Erythroblast (primary cell): Measurements from ENCODE around the gene GABRG3.
A peak's percentile ranks its signal among the peaks of the same experiment; 100 is the strongest.

Experiments used
- DNase-seq, 2 experiments: peaks; one replicate each; lab custom pipeline; 2025; lab: John Stamatoyannopoulos, UW
- GATA1 ChIP-seq: IDR thresholded peaks from 2 replicates; pipeline ENCODE4 v1.6.1; 2011; ENCODE audit warnings: low read depth, mild to moderate bottlenecking, control low read depth, low read length, moderate library complexity
- POLR2A ChIP-seq: IDR thresholded peaks from 2 replicates; pipeline ENCODE4 v1.6.1; 2011; ENCODE audit warnings: mild to moderate bottlenecking, low read length

The GABRG3 gene

DNA sequence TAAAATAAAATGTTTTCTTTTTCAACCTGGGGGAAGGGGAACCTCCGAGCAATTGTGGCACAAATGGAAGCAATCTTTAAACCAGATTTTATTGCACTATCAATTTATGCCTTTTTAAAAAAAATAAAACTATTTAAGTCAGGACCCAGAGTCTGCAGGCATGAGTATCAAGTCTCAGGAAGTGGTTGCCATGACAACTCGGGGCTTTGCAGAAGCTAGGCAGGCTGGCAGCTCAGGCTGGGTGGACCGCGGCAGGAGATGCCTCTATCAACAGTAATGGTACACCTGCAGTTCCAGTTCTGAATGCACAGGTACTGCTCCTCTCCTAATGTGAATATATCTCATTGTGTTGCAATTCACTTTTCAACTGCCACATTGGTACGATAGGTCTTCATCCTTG lies 447.7 kb downstream of the GABRG3 start:
- no peak for DNase-seq
- TF ChIP-seq POLR2A (no peak), GATA1 (no peak)

DNA sequence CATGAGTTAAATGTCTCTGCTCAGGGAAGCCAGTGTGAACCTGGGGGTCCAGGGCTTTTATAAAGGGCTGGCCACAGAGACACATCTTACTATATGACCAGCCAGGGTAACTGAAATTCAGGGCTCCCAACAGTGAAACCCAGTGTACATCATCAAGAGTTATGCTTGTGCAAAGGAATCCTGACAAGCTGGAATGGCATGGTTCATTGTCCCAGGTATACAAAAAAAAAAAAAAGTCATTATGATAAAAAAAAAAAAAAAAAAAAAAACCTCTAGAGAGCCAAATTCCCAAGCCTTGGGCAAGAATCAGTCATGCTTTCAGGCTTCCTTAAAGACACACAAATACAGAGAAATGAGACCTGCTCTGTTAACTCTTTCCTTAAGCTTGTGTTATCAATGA lies 452.0 kb downstream of the GABRG3 start:
- TF ChIP-seq POLR2A: no peak
- no peak for TF ChIP-seq GATA1
- DNase-seq: no peak

DNA sequence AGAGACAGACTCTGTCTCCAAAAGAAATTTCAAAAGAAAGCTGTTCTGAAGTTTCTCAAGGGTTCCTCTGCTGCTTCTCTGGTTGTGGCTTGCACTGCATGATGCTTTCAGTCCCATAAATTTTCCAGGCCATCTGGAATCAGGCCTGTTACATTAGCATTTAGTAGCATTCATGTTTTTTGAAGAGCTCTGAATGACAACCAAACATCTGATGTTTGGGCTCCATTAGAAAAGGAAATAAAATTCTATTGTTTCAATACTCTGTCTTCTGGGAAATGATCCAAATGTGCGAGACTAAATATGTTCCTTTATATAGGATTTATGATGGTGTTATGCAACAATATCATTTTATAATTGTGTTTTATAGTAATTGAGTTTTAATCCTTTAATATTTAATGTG lies 455.8 kb downstream of the GABRG3 start:
- no peak for DNase-seq
- no peak for TF ChIP-seq POLR2A
- no peak for TF ChIP-seq GATA1

DNA sequence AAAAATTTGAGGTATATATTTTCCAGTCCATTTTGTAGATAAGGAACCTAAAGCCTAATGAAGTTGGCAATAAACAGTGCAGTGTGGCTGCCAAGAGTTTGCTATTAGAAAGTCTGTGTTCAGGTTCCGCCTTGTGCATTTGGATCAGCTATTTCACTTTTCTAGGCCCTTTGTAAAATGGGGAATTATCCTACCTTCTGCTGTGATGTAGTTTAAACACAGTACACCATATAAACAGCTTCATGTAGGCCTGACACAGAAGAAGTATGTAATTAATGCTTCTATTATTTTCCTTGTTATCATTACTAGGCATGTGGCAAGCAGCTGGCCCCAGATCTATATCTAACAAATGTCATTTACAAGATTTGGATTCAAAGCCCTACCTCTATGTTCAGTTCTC lies 456.3 kb downstream of the GABRG3 start:
- DNase-seq: no peak
- no peak for TF ChIP-seq GATA1

DNA sequence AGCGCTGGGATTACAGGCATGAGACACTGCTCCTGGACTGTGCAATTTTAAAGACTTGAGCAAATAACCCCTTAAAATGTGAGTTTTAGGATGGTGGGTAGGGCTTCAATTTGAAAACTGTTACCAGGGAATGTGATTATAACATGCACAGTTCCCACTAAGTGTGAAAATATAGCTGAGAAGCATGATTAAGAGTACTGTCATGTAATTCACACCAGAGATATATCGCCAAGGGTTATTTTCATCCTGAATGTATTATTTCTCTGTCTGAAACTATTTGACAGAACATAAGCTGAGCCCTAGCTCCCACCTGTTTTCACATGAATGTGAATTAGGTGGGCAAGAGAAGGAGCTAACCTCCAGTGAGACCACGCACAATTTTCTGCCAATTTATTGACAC lies 457.2 kb downstream of the GABRG3 start:
- no peak for DNase-seq
- TF ChIP-seq GATA1: no peak
- TF ChIP-seq POLR2A: no peak

DNA sequence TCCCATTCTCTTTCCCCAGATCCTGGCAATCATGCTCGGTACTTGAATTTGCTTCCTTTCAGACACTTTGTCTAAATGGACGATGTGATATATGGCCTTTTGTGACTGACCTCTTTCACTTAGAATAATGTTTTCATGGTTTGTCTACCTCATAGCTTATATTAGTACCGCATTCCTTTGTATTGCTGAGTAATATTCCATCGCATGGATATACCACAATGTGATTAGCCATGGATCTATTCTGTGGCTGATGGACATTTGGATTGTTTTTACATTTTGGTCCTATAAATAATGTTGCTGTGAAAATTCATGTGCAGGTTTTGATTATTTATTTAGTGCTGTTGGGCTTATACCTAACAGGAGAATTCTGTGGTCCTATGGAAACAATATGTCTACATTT lies 458.6 kb downstream of the GABRG3 start:
- no peak for DNase-seq

DNA sequence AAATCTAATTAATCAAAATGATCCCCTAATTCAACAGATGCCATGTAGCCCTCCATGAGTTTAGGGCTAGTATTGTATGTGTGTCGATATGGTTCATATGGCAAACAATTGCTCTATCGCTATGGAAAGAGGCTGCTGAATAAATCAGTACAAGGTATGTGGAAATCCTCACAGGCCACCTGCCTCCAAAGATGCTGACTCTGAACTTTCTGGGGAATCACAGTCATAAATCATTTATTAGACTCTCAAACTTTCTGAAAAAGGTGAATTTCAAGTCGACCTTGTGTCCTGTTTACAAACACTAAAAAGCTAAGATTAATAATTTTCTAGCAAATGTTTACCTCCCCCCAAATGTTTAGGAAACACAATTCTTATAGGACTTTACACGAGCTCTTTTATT lies 462.6 kb downstream of the GABRG3 start:
- no peak for TF ChIP-seq POLR2A
- no peak for TF ChIP-seq GATA1

More for the DNA sequence above, 458.6 kb downstream of the GABRG3 start:
- TF ChIP-seq POLR2A: no peak
- no peak for TF ChIP-seq GATA1

DNA sequence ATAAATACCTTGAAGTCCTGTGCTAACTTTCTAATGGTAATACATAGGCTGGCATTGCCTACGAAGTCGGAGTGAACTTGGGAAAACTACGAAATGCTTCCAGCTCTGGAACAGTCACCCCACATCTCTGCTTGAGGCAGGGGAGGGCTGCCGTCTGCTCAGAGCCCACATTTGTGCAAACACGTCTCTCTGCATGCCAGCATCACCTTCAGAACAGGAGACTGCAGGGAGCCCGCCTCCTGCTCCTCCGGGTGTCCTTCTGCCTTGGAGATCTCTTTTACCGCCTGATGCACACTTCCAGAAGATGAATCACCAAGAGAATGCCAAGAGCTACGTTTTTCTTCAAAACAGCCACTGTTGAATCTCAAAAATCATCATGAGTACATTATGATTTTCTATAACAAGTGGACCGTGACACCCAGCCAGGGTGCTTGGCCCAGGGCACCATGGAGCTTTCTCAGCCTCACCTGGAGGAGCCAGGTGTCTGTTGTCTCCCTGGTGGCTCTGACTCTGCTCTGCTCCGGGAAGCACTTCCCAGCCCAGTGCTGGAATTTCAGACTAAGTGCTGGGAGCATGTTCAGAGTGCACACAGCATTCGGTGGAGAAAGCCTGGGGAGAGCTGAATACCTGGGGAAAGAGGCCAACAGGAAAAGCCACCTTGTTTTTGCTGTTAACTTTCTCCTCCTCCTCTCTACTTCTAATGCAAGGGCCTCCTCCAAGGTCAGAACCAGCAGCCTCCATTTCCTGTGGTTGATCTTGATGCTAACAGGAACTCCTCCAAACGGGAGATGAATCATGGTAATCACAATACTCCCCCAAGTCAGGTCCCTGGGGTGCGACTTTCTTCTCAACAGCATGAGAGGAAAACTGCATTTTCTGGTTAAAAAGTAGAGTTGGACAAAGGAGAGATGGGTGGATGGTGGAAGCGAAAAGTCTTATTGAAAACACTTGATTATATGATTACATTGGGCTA lies 467.7 kb downstream of the GABRG3 start:
- TF ChIP-seq GATA1 (no peak), POLR2A (no peak)
- no peak for DNase-seq

More for the DNA sequence above, 462.6 kb downstream of the GABRG3 start:
- no peak for DNase-seq

DNA sequence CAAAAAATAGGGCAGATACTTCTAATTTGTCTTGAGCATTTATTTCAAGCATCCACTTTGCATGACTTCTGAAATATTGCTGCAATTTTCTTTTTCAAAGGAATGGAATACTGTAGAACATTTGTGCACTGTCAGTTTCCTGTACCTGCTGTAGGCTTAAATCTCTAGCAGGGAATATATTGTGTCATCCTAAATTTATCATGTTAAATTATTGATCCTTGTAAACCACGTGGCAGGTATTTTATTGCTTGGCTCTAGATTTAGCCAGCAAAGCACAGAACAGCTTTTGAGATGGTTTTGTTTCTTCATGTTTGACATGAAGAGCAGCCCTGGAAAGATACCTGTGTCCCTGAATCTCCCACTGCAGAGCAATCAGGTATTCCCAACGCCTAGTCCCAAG lies 470.1 kb downstream of the GABRG3 start:
- TF ChIP-seq GATA1 (no peak), POLR2A (no peak)
- DNase-seq: no peak

DNA sequence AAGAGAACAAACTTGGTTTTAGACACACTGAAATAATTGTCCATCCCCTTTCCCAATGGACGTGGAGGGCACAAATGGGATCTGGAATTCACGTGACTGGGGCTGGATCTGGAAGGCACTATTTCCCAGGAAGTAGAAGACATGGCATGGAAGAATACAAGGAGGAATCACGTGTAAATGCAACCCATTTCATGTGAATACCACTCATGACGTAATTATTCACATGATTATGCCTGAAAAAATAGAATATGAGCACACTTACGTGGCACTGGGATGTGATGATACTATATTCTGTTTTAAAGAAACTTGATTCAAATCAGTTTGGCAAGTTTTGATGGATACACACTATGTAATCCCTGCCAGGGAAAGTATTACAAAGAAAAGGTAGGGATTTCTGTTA lies 477.3 kb downstream of the GABRG3 start:
- TF ChIP-seq GATA1 (no peak), POLR2A (no peak)
- no peak for DNase-seq

DNA sequence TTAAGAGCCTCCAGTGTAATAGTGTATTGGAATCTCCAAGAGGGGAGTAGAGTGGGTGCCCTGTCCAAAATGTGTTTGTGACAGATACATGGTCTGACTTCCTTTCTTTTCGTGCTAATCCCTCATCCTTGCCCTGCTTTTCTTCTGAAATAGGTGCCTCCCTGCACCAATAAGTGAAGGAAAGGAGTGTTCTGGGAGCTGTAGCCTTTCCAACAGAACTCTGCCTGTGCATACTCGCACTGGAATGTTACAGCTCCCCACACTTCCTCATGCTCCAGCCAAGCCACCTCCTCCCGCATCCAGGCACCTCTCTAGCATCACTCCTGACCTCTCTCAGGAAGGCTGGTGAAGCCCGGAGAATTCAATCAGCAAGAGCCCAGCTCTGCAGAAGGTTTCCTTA lies 478.0 kb downstream of the GABRG3 start:
- TF ChIP-seq GATA1: no peak
- no peak for TF ChIP-seq POLR2A

DNA sequence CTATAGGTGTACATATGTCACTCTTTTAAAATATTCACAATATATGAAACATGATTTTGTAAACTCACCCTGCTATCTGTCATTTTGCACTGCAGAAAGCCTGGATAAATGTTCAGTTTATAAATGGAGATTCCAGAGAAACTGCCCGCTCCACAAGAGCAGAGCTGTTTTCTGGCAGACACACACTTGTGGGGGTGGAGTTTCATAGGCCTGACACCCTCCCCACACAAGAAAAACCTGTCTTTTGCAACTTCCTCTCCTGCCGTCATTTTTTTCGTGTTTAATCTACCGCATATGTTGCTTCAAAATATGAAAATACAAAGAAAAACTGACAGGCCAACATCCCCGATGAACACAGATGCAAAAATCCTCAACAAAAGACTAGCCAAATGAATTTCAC lies 479.0 kb downstream of the GABRG3 start:
- no peak for TF ChIP-seq GATA1
- TF ChIP-seq POLR2A: no peak
- DNase-seq: no peak

More for the DNA sequence above, 478.0 kb downstream of the GABRG3 start:
- DNase-seq: no peak

DNA sequence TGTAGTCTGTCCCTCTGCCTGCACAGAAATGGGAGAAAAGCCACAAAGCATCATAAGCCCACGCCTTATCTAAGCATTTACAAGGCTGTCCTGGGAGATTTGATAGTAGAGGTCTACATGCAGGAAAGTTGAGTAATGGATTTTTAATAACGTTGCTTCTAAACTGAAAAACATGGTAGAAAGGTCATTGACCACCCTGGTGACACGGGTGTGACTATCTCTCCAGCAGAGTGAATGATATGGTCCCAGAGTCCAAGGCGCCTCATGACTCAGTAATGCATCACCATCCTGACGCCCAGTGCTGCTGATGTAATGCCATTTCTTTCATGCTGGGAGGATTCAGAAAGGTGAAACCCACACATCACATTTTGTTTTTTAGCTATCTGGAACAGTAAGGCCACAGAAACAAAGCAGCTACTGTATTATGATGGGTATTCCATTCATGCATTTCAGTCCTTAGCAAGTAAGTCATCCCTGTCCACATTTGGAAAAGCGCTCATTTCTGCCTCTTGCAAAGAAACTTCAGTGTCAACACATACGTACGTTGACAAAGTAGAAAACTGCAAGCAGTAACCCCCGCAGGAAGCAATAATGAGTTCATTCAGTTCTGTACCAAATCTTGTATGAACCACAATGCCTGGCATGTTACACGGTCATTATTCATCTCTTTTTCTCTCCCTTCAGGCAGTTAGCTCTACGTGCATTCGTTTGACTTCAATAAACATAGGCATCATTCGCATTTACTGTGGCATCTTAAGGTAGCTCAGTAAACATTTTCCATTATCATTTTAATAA lies 483.5 kb downstream of the GABRG3 start:
- TF ChIP-seq GATA1 (no peak), POLR2A (no peak)
- peak in 1 of 2 experiments; percentile 1 for DNase-seq

DNA sequence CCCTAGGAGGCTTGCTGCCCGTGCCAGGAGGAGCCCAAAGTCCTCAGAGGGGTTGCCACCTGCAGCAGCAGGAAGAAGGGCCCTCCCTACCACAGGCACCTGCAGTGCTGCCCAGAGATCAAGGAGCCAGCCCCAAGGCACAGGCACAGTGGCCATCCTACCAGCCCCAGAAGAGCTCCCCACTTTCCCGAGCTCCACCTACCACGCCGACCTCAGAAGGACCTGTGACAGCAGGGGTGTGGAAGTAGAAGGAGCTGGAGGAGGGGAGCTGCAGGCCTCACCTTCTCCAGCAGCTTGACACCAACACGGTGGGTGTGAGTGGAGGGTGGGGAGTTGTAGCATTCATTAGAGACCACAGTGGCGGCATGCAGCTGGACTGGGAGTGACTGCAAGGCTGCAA lies 485.8 kb downstream of the GABRG3 start:
- DNase-seq: no peak
- TF ChIP-seq GATA1: no peak
- TF ChIP-seq POLR2A: no peak

DNA sequence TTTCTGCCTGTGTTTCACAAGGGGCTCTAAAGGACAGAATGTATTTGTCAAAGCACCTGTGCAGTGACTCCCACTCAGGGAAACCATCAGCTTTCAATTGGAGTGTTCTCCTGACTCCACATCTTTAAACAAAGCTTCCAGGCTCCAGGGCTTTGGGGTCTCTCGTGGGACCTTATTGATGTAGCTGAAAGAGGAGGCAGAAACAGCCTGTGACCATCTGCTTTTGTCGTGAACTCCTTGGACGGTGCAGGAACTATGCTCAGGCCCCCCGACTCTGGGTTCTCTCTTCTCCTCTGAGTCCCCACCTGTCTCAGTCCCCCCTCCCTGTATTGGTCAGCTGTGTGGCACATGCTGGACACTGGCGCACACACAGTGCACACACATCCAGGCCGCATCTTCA lies 486.8 kb downstream of the GABRG3 start:
- no peak for DNase-seq
- TF ChIP-seq POLR2A: no peak
- no peak for TF ChIP-seq GATA1
